WTC11 (cell line): ENCODE measurements around the gene MASP2. TPM values are rescaled to one million over a fixed set of nuclear protein-coding genes. Genes with fewer than 3 reads are reported as not detected.

Source experiments
- ATAC-seq: fragments of 200-7000 bp; cut with Tn5 transposase; 2 replicates; pipeline ENCODE4 v1.10.0; 2021; ENCODE audit warnings: mild to moderate bottlenecking, moderate library complexity
- CTCF ChIA-PET: fragments of 300-600 bp; sonication (Branson Sonifier 250); formaldehyde crosslinking; loops from one replicate; lab custom pipeline; 2021; ENCODE audit warnings: antibody characterized with exemption; lab: Charles Lee
- POLR2A ChIA-PET: fragments of 350-600 bp; sonication (Branson Sonifier 250); formaldehyde crosslinking; loops from one replicate; lab custom pipeline; 2021; ENCODE audit warnings: antibody characterized with exemption; lab: Charles Lee
- DNase-seq: peaks from one replicate; pipeline ENCODE4 v3.0.0; 2021; ENCODE audit warnings: low spot score
- H3K27ac Mint-ChIP-seq: 2 replicates; pipeline ENCODE4 v1.8.0; 2021; ENCODE audit warnings: mixed read lengths
- H3K27me3 Mint-ChIP-seq: 2 replicates; pipeline ENCODE4 v1.8.0; 2021; ENCODE audit warnings: low read depth, mild to moderate bottlenecking, moderate library complexity, mixed read lengths
- H3K36me3 Mint-ChIP-seq: 2 replicates; pipeline ENCODE4 v1.8.0; 2021; ENCODE audit warnings: mixed read lengths
- H3K4me1 Mint-ChIP-seq: 2 replicates; pipeline ENCODE4 v1.8.0; 2022; ENCODE audit warnings: mixed read lengths
- H3K4me3 Mint-ChIP-seq: 2 replicates; pipeline ENCODE4 v1.8.0; 2021; ENCODE audit warnings: mild to moderate bottlenecking, moderate library complexity, mixed read lengths
- H3K9me3 Mint-ChIP-seq: 2 replicates; pipeline ENCODE4 v1.8.0; 2021; ENCODE audit warnings: mixed read lengths
- ARID4B ChIP-seq: sonication (generic); formaldehyde crosslinking; IDR thresholded peaks from 2 replicates; pipeline ENCODE4 v1.8.0; 2023; ENCODE audit warnings: missing genetic modification reagents, mild to moderate bottlenecking, borderline replicate concordance
- ATF1 ChIP-seq: sonication (generic); formaldehyde crosslinking; IDR thresholded peaks from 2 replicates; pipeline ENCODE4 v1.8.1; 2023; ENCODE audit warnings: mild to moderate bottlenecking, moderate library complexity, missing genetic modification reagents
- CBFB ChIP-seq: sonication (generic); formaldehyde crosslinking; IDR thresholded peaks from 2 replicates; pipeline ENCODE4 v1.8.1; 2022; ENCODE audit warnings: mild to moderate bottlenecking, low read depth, missing genetic modification reagents
- CTCF ChIP-seq: fragments of 200-600 bp; IDR thresholded peaks from 2 replicates; pipeline ENCODE4 v1.8.0; 2022; ENCODE audit warnings: antibody characterized with exemption
- HMGXB4 ChIP-seq: sonication (generic); formaldehyde crosslinking; IDR thresholded peaks from 2 replicates; pipeline ENCODE4 v1.8.1; 2023; ENCODE audit warnings: mild to moderate bottlenecking, moderate library complexity, missing genetic modification reagents
- JUN ChIP-seq: sonication (generic); formaldehyde crosslinking; IDR thresholded peaks from 2 replicates; pipeline ENCODE4 v1.8.0; 2023; ENCODE audit warnings: mild to moderate bottlenecking, missing genetic modification reagents
- NFYB ChIP-seq: sonication (generic); formaldehyde crosslinking; conservative IDR thresholded peaks from 2 replicates; pipeline ENCODE4 v1.8.0; 2022; ENCODE audit warnings: low read depth, missing genetic modification reagents
- NR2C2 ChIP-seq: sonication (generic); formaldehyde crosslinking; IDR thresholded peaks from 2 replicates; pipeline ENCODE4 v1.8.0; 2022; ENCODE audit warnings: mild to moderate bottlenecking, missing genetic modification reagents
- NR3C1 ChIP-seq: sonication (generic); formaldehyde crosslinking; conservative IDR thresholded peaks from 2 replicates; pipeline ENCODE4 v1.8.1; 2023; ENCODE audit warnings: low read depth, mild to moderate bottlenecking, missing genetic modification reagents
- PRRX2 ChIP-seq: fragments of 250-450 bp; sonication (Bioruptor Pico); IDR thresholded peaks from 2 replicates; pipeline ENCODE4 v1.8.0; 2021; ENCODE audit warnings: mild to moderate bottlenecking
- SP1 ChIP-seq: sonication (generic); formaldehyde crosslinking; conservative IDR thresholded peaks from 2 replicates; pipeline ENCODE4 v1.8.1; 2022; ENCODE audit warnings: missing genetic modification reagents
- USF2 ChIP-seq: sonication (generic); formaldehyde crosslinking; IDR thresholded peaks from 2 replicates; pipeline ENCODE4 v1.8.1; 2023; ENCODE audit warnings: mild to moderate bottlenecking, missing genetic modification reagents, moderate library complexity
- ZNF121 ChIP-seq: sonication (generic); formaldehyde crosslinking; IDR thresholded peaks from 2 replicates; pipeline ENCODE4 v1.8.0; 2023; ENCODE audit warnings: missing genetic modification reagents
- total RNA-seq: library from RNA; stranded (reverse); gene quantifications from 3 replicates; pipeline ENCODE4 v1.2.3, GENCODE V29; 2021
- TF ChIP-seq, protein P1 (sequence below): sonication (generic); formaldehyde crosslinking; IDR thresholded peaks from 2 replicates; pipeline ENCODE4 v1.8.0; 2023; ENCODE audit warnings: mild to moderate bottlenecking, missing genetic modification reagents
- TF ChIP-seq, protein P2 (sequence below): fragments of 250-450 bp; sonication (Bioruptor Pico); IDR thresholded peaks from 2 replicates; pipeline ENCODE4 v2.1.2; 2022; ENCODE audit warnings: mild to moderate bottlenecking, moderate library complexity

MASP2 gene
- total RNA-seq, 1 experiment from 2014 or later = 0.57 TPM

- TF ChIP-seq USF2 (peak; percentile 91), NR3C1 (CRISPR knock-in tag) (no peak), ARID4B (no peak), NFYB (CRISPR knock-in tag) (peak; percentile 85), ATF1 (CRISPR knock-in tag) (no peak), CBFB (CRISPR knock-in tag) (no peak)
These were observed 13.2 kb upstream of the MASP2 start, which contains the start of gene SRM (continued) for GRCh38 chr1:11059968-11060830.

- peak overlapping the region; percentile 94 for H3K4me3 Mint-ChIP-seq
- H3K27me3 Mint-ChIP-seq = no peaks in the 10 kb centered on the region
- DNase-seq = no peak
- H3K36me3 Mint-ChIP-seq = peaks cover 21% of the 10 kb centered on the region
- POLR2A ChIA-PET = interaction anchor here (0.5 to 1.0 kb wide), 4 partner anchors 40 to 311 kb away, joined by 3 read pairs; partner anchors contain the start of genes EXOSC10 and MTOR
- no peaks in the 10 kb centered on the region for H3K9me3 Mint-ChIP-seq
- H3K4me1 Mint-ChIP-seq = peaks cover 16% of the 10 kb centered on the region
- peak overlapping the region; percentile 72 for H3K27ac Mint-ChIP-seq
- peak; percentile 6 for ATAC-seq
- CTCF ChIA-PET = interaction anchor here (0.6 to 3.3 kb wide), 5 partner anchors 8 to 44 kb away, joined by 3 to 67 read pairs (median 4); partner anchors contain the start of gene EXOSC10
- TF ChIP-seq, protein P1, sequence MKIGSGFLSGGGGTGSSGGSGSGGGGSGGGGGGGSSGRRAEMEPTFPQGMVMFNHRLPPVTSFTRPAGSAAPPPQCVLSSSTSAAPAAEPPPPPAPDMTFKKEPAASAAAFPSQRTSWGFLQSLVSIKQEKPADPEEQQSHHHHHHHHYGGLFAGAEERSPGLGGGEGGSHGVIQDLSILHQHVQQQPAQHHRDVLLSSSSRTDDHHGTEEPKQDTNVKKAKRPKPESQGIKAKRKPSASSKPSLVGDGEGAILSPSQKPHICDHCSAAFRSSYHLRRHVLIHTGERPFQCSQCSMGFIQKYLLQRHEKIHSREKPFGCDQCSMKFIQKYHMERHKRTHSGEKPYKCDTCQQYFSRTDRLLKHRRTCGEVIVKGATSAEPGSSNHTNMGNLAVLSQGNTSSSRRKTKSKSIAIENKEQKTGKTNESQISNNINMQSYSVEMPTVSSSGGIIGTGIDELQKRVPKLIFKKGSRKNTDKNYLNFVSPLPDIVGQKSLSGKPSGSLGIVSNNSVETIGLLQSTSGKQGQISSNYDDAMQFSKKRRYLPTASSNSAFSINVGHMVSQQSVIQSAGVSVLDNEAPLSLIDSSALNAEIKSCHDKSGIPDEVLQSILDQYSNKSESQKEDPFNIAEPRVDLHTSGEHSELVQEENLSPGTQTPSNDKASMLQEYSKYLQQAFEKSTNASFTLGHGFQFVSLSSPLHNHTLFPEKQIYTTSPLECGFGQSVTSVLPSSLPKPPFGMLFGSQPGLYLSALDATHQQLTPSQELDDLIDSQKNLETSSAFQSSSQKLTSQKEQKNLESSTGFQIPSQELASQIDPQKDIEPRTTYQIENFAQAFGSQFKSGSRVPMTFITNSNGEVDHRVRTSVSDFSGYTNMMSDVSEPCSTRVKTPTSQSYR (CRISPR knock-in tag) = no peak
- TF ChIP-seq ARID4B (peak; percentile 27; the same call in 1 of the 2 replicates), NR2C2 (no peak), PRRX2 (no peak), SP1 (CRISPR knock-in tag) (no peak), HMGXB4 (CRISPR knock-in tag) (peak; percentile 70), ZNF121 (no peak), JUN (CRISPR knock-in tag) (no peak), CTCF (no peak)
- TF ChIP-seq, protein P2, sequence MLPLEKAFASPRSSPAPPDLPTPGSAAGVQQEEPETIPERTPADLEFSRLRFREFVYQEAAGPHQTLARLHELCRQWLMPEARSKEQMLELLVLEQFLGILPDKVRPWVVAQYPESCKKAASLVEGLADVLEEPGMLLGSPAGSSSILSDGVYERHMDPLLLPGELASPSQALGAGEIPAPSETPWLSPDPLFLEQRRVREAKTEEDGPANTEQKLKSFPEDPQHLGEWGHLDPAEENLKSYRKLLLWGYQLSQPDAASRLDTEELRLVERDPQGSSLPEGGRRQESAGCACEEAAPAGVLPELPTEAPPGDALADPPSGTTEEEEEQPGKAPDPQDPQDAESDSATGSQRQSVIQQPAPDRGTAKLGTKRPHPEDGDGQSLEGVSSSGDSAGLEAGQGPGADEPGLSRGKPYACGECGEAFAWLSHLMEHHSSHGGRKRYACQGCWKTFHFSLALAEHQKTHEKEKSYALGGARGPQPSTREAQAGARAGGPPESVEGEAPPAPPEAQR (CRISPR knock-in tag) = no peak
These were observed 12.3 kb upstream of the MASP2 start for GRCh38 chr1:11059155-11059967.
